MM.1S (cell line): ENCODE results near the gene PIEZO2.
"Not testable (repeated sequence)": the region's sequence is repeated elsewhere in the genome, so short reads cannot be mapped to it uniquely, and the experiment has no call there.

Experiments
- DNase-seq: peaks from one replicate; pipeline ENCODE4 v3.0.0-alpha.2; 2015
- H2AFZ ChIP-seq: fragments of 300-600 bp; sonication (generic); 2 replicates; pipeline ENCODE4 v1.6.0; 2016; ENCODE audit warnings: antibody characterized with exemption, low read length
- H3F3A ChIP-seq: fragments of 300-600 bp; sonication (generic); 2 replicates; pipeline ENCODE4 v1.6.1; 2016; ENCODE audit warnings: mild to moderate bottlenecking, antibody characterized with exemption, low read length, moderate library complexity, mixed read lengths; ENCODE audit not compliant: insufficient read depth
- H3K27ac ChIP-seq: fragments of 300-600 bp; sonication (generic); 2 replicates; pipeline ENCODE4 v1.5.1; 2016; ENCODE audit warnings: mild to moderate bottlenecking, low read length
- H3K27me3 ChIP-seq: fragments of 300-600 bp; sonication (generic); replicated peaks from 2 replicates; pipeline ENCODE4 v1.6.0; 2016; ENCODE audit warnings: low read length; ENCODE audit not compliant: insufficient read depth
- H3K36me3 ChIP-seq: fragments of 300-600 bp; sonication (generic); replicated peaks from 2 replicates; pipeline ENCODE4 v1.6.1; 2016; ENCODE audit warnings: mild to moderate bottlenecking, low read length, mixed read lengths; ENCODE audit not compliant: insufficient read depth
- H3K4me1 ChIP-seq: fragments of 300-600 bp; sonication (generic); 2 replicates; pipeline ENCODE4 v1.6.1; 2016; ENCODE audit warnings: low read length, mixed read lengths
- H3K4me2 ChIP-seq: fragments of 300-600 bp; sonication (generic); 2 replicates; pipeline ENCODE4 v1.6.0; 2016; ENCODE audit warnings: low read depth, low read length
- H3K4me3 ChIP-seq: fragments of 300-600 bp; sonication (generic); 2 replicates; pipeline ENCODE4 v1.5.1; 2016; ENCODE audit warnings: low read length, mixed read lengths
- H3K79me2 ChIP-seq: fragments of 300-600 bp; sonication (generic); 2 replicates; pipeline ENCODE4 v1.6.1; 2016; ENCODE audit warnings: mixed run types, low read length, mixed read lengths
- H3K9ac ChIP-seq: fragments of 300-600 bp; sonication (generic); 2 replicates; pipeline ENCODE4 v1.6.1; 2016; ENCODE audit warnings: low read length, mixed read lengths
- H3K9me2 ChIP-seq: fragments of 300-600 bp; sonication (generic); replicated peaks from 2 replicates; pipeline ENCODE4 v1.6.1; 2016; ENCODE audit warnings: mild to moderate bottlenecking, low read length, mixed read lengths; ENCODE audit not compliant: insufficient read depth
- H3K9me3 ChIP-seq: fragments of 300-600 bp; sonication (generic); replicated peaks from 2 replicates; pipeline ENCODE4 v1.6.1; 2016; ENCODE audit warnings: mild to moderate bottlenecking, low read length, mixed read lengths; ENCODE audit not compliant: insufficient read depth
- H4K20me1 ChIP-seq: fragments of 300-600 bp; sonication (generic); 2 replicates; pipeline ENCODE4 v1.6.1; 2016; ENCODE audit warnings: mild to moderate bottlenecking, low read length, moderate library complexity, mixed read lengths; ENCODE audit not compliant: insufficient read depth
- EZH2 ChIP-seq: fragments of 300-600 bp; sonication (generic); optimal IDR thresholded peaks from 2 replicates; pipeline ENCODE3; 2017; ENCODE audit warnings: low read depth, mild to moderate bottlenecking, antibody characterized with exemption, low read length, mixed read lengths
- EZH2phosphoT487 ChIP-seq: fragments of 300-600 bp; sonication (generic); IDR thresholded peaks from 2 replicates; pipeline ENCODE4 v1.6.1; 2018; ENCODE audit warnings: antibody characterized with exemption, low read length
- TF ChIP-seq, protein P1 (sequence below): fragments of 300-600 bp; sonication (generic); IDR thresholded peaks from 2 replicates; pipeline ENCODE4 v1.5.1; 2016; ENCODE audit warnings: antibody characterized with exemption, low read length, mixed read lengths

Gene PIEZO2

GRCh38 chr18:11175266-11175979, 26.1 kb upstream of the PIEZO2 start:
- no peaks in the 10 kb centered on the region for H3K79me2 ChIP-seq
- no peak for TF ChIP-seq EZH2phosphoT487
- no peak for TF ChIP-seq EZH2
- TF ChIP-seq, protein P1, sequence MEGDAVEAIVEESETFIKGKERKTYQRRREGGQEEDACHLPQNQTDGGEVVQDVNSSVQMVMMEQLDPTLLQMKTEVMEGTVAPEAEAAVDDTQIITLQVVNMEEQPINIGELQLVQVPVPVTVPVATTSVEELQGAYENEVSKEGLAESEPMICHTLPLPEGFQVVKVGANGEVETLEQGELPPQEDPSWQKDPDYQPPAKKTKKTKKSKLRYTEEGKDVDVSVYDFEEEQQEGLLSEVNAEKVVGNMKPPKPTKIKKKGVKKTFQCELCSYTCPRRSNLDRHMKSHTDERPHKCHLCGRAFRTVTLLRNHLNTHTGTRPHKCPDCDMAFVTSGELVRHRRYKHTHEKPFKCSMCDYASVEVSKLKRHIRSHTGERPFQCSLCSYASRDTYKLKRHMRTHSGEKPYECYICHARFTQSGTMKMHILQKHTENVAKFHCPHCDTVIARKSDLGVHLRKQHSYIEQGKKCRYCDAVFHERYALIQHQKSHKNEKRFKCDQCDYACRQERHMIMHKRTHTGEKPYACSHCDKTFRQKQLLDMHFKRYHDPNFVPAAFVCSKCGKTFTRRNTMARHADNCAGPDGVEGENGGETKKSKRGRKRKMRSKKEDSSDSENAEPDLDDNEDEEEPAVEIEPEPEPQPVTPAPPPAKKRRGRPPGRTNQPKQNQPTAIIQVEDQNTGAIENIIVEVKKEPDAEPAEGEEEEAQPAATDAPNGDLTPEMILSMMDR = no peak
- DNase-seq = no peak
- H3K9ac ChIP-seq = no peak overlapping the region
- H2AFZ ChIP-seq = no peak overlapping the region
- no peaks in the 10 kb centered on the region for H3K36me3 ChIP-seq
- no peaks in the 10 kb centered on the region for H4K20me1 ChIP-seq
- H3K27me3 ChIP-seq = no peaks in the 10 kb centered on the region
- H3K4me3 ChIP-seq = no peak overlapping the region
- H3K9me2 ChIP-seq = no peaks in the 10 kb centered on the region
- H3K4me1 ChIP-seq = no peaks in the 10 kb centered on the region
- no peaks in the 10 kb centered on the region for H3K9me3 ChIP-seq
- no peak overlapping the region for H3K27ac ChIP-seq
- H3K4me2 ChIP-seq = no peak overlapping the region
- no peaks in the 10 kb centered on the region for H3F3A ChIP-seq

DNA sequence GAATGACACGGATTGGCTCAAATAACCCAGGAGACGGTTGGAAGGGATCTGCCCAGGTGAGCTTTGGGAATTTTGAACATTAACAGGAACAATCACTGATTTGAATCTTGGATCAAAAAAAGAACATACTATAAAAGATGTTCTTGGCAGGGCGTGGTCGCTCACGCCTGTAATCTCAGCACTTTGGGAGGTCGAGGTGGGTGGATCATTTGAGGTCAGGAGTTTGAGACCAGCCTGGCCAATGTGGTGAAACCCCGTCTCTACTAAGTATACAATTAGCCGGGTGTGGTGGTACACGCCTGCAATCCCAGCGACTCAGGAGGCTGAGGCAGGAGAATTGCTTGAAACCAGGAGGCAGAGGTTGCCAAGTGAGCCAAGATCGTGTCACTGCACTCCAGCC, 24.8 kb upstream of the PIEZO2 start:
- H2AFZ ChIP-seq = not testable (repeated sequence)

GRCh38 chr18:11167778-11168177, 18.4 kb upstream of the PIEZO2 start:
- no peaks in the 10 kb centered on the region for H3K4me1 ChIP-seq

More for the DNA sequence above, 24.8 kb upstream of the PIEZO2 start:
- H3K4me2 ChIP-seq, H3K27me3 ChIP-seq, H3K4me3 ChIP-seq, H3F3A ChIP-seq, H3K36me3 ChIP-seq, H3K9me2 ChIP-seq, H3K9ac ChIP-seq, H3K79me2 ChIP-seq, H4K20me1 ChIP-seq, H3K4me1 ChIP-seq, H3K9me3 ChIP-seq, DNase-seq, H3K27ac ChIP-seq: not testable (repeated sequence)

DNA sequence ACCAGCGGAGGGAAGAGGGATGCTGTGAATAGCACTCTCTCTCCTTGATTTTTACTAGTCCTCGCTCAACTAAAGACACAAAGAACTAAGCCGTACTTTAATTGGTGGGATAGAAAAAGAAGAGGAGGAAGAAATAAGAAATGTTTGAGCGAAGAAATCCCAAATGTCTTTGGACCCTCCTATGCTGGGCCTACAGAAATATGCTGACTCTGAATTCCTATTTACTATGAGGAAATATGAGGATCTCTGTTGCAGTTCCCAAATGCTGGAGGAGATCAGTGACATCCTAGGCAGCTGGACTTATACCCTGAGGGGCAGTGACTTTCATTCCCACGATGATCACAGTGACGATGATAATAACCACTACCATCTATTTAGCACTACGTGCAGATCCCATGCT, 16.6 kb upstream of the PIEZO2 start:
- no peak for DNase-seq
- H3K27me3 ChIP-seq = no peaks in the 10 kb centered on the region
- TF ChIP-seq EZH2 (no peak), EZH2phosphoT487 (no peak)
- TF ChIP-seq, protein P1 = no peak

More at GRCh38 chr18:11167778-11168177, 18.4 kb upstream of the PIEZO2 start:
- Histone ChIP-seq H3K9me3 (no peaks in the 10 kb centered on the region), H3K4me3 (no peak overlapping the region), H3K27ac (no peak overlapping the region), H3K79me2 (no peaks in the 10 kb centered on the region), H3K36me3 (no peaks in the 10 kb centered on the region), H4K20me1 (no peaks in the 10 kb centered on the region), H3F3A (no peaks in the 10 kb centered on the region), H2AFZ (no peak overlapping the region), H3K27me3 (no peaks in the 10 kb centered on the region), H3K9ac (no peak overlapping the region), H3K4me2 (no peak overlapping the region), H3K9me2 (no peaks in the 10 kb centered on the region)
- TF ChIP-seq, protein P1 = no peak
- DNase-seq = no peak

More for the DNA sequence above, 16.6 kb upstream of the PIEZO2 start:
- H4K20me1 ChIP-seq = no peaks in the 10 kb centered on the region
- H3K36me3 ChIP-seq = no peaks in the 10 kb centered on the region
- H3K9me2 ChIP-seq = no peaks in the 10 kb centered on the region
- no peak overlapping the region for H2AFZ ChIP-seq
- no peak overlapping the region for H3K4me3 ChIP-seq
- no peak overlapping the region for H3K27ac ChIP-seq
- no peaks in the 10 kb centered on the region for H3K4me1 ChIP-seq
- no peaks in the 10 kb centered on the region for H3F3A ChIP-seq
- H3K9ac ChIP-seq = no peak overlapping the region
- no peak overlapping the region for H3K4me2 ChIP-seq
- H3K79me2 ChIP-seq = no peaks in the 10 kb centered on the region
- no peaks in the 10 kb centered on the region for H3K9me3 ChIP-seq
